ENCODE measurements around the gene USP49.

The USP49 gene

GRCh38 chr6:41744236-41744787 is 150.9 kb downstream of the USP49 start:
- FAIRE-seq, result no peak
- TF ChIP-seq TAF1 (IDR thresholded peaks at IDR 0.05; ENCODE audit: low read depth, low read length), result no peak
- no peak for TF ChIP-seq POLR2AphosphoS5 (IDR thresholded peaks at IDR 0.05; ENCODE audit: low read depth, low read length)
- TF ChIP-seq PAX5 (IDR thresholded peaks at IDR 0.05; ENCODE audit: insufficient read depth, low read length, severe bottlenecking), result no peak
- TF ChIP-seq SPI1 (IDR thresholded peaks at IDR 0.05; ENCODE audit: low read depth, low read length), result no peak
- TF ChIP-seq POLR2A (IDR thresholded peaks at IDR 0.05; ENCODE audit: low read depth, low read length), result no peak
- TF ChIP-seq POU2F2 (IDR thresholded peaks at IDR 0.05; ENCODE audit: low read depth, low read length), result no peak
- no peak for DNase-seq (ENCODE audit: insufficient read length, low spot score)

- FAIRE-seq, result no peak
- no peak for DNase-seq (ENCODE audit: insufficient read length, low spot score)
- no peak for TF ChIP-seq POLR2A (IDR thresholded peaks at IDR 0.05; ENCODE audit: low read depth, low read length)
- no peak for TF ChIP-seq SPI1 (IDR thresholded peaks at IDR 0.05; ENCODE audit: low read depth, low read length)
- TF ChIP-seq TAF1 (IDR thresholded peaks at IDR 0.05; ENCODE audit: low read depth, low read length), result no peak
- TF ChIP-seq POU2F2 (IDR thresholded peaks at IDR 0.05; ENCODE audit: low read depth, low read length), result no peak
Measured at GRCh38 chr6:41743406-41744235, 151.6 kb downstream of the USP49 start.

GRCh38 chr6:41741625-41742490 is 153.3 kb downstream of the USP49 start:
- no peak for TF ChIP-seq SPI1 (IDR thresholded peaks at IDR 0.05; ENCODE audit: low read depth, low read length)
- no peak for TF ChIP-seq POLR2AphosphoS5 (IDR thresholded peaks at IDR 0.05; ENCODE audit: low read depth, low read length)
- TF ChIP-seq POLR2A (IDR thresholded peaks at IDR 0.05; ENCODE audit: low read depth, low read length), result no peak
- no peak for TF ChIP-seq TAF1 (IDR thresholded peaks at IDR 0.05; ENCODE audit: low read depth, low read length)
- no peak for TF ChIP-seq PAX5 (IDR thresholded peaks at IDR 0.05; ENCODE audit: insufficient read depth, low read length, severe bottlenecking)
- no peak for TF ChIP-seq POU2F2 (IDR thresholded peaks at IDR 0.05; ENCODE audit: low read depth, low read length)
- FAIRE-seq, result no peak
- DNase-seq (ENCODE audit: insufficient read length, low spot score), result no peak

- no peak for DNase-seq (ENCODE audit: insufficient read length, low spot score)
- FAIRE-seq, result no peak
- TF ChIP-seq POLR2A (IDR thresholded peaks at IDR 0.05; ENCODE audit: low read depth, low read length), result no peak
- no peak for TF ChIP-seq POLR2AphosphoS5 (IDR thresholded peaks at IDR 0.05; ENCODE audit: low read depth, low read length)
- no peak for TF ChIP-seq SPI1 (IDR thresholded peaks at IDR 0.05; ENCODE audit: low read depth, low read length)
Measured at GRCh38 chr6:41740366-41741162, 154.6 kb downstream of the USP49 start.

Data from GM12891 (cell line).